GM10248 (cell line): Measurements from ENCODE around the gene BCAT1.

Source experiments
- CTCF ChIA-PET: fragments of 300-600 bp; sonication (Branson Sonifier 250); formaldehyde crosslinking; extraction: SDS; loops from one replicate; lab custom pipeline; 2021; ENCODE audit warnings: antibody characterized with exemption; lab: Yijun Ruan, JAX
- POLR2A ChIA-PET: fragments of 350-650 bp; sonication (Branson Sonifier 250); formaldehyde crosslinking; extraction: SDS; loops from one replicate; lab custom pipeline; 2020; ENCODE audit warnings: antibody characterized with exemption; lab: Yijun Ruan, JAX
- DNase-seq: peaks from one replicate; pipeline ENCODE4 v3.0.0; 2012; ENCODE audit errors: extremely low spot score
- CTCF ChIP-seq: IDR thresholded peaks from 2 replicates; pipeline ENCODE4 v1.5.1; 2012; ENCODE audit warnings: mild to moderate bottlenecking, low read depth; ENCODE audit errors: extremely low read depth, missing control alignments, control extremely low read depth

The BCAT1 gene

GRCh38 chr12:24890048-24890803, 58.7 kb downstream of the BCAT1 start:
- CTCF ChIA-PET = interaction anchor here (0.7 kb wide), 1 partner anchor 9 kb away, joined by 3 read pairs; no protein-coding TSS in a partner anchor
- POLR2A ChIA-PET = no interaction called here
- DNase-seq = no peak
- no peak for TF ChIP-seq CTCF

GRCh38 chr12:24889411-24889810, 59.5 kb downstream of the BCAT1 start:
- no peak for DNase-seq
- TF ChIP-seq CTCF = no peak
- POLR2A ChIA-PET = no interaction called here
- CTCF ChIA-PET = no interaction called here

DNA sequence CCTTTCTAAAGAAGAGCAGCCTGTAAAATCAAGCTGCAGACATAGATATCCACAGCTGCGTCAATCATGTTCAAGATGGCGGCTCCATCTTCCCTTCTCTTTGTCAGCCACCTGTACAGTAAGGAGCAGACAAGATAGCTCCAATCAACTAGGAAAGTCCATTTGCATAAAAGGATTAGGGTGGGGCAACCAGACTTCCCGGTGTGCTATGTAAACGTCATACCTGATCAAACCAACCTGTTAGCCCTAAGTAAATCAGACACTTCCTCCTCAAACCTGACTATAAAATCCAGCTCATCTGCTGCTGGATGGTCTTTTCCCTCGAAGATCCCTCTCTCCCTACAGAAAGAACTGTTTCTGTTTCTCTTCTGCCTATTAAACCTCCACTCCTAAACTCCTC, 60.1 kb downstream of the BCAT1 start:
- ChIA-PET POLR2A (no interaction called here), CTCF (interaction anchor here (1.8 kb wide), 1 partner anchor 20 kb away, joined by 5 read pairs; no protein-coding TSS in a partner anchor)
- DNase-seq = no peak
- no peak for TF ChIP-seq CTCF

DNA sequence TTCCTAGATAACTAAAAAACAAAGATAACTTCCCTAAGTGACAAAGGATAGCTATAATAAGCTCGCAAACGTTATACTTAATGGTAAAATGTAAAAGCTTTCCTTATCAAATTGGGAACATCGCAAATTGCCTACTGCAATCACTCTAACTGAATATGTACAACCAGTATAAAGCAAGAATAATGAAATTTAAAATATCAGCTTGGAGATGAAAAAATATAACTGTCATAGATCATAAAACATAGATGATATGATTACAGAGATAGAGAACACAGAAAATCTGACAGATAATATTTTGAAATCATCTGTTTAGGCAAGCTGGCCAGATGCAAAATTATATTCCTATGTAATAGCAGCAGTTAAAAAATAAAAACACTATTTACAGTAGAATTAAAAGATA, 64.0 kb downstream of the BCAT1 start:
- CTCF ChIA-PET = interaction anchor here (1.2 to 2.0 kb wide), 3 partner anchors 9 to 36 kb away, joined by 3 to 6 read pairs (median 5); no protein-coding TSS in a partner anchor
- TF ChIP-seq CTCF = no peak
- no peak for DNase-seq
- POLR2A ChIA-PET = no interaction called here

DNA sequence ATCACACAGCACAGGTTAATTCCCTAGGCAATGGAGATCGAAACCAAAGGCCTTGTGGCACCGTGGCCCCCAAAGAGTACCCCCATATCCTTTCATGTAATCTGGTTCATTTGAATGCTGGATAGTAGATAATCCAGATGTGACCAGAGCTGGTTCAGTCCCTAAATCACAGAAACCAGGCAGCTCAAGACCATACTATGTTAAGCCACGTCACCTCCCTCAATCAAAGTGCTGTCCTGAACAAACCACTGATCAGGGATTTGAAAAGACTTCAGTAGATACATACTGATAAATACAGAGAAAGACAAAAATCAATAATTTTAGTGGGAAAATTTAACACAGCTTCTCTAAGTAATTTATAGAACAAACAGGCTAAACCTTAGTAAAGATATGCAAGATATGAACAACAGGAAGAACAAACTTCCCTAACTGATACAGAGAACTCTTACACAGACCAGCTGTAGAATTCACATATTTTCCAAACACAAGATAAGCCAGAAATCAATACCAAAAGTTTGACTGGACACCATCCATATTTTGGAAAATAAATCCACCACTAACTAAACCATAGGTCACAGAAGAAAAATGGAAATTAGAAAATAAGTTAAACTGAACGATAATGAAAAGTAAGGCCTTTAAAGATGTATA, 67.1 kb downstream of the BCAT1 start:
- no peak for TF ChIP-seq CTCF
- DNase-seq = no peak
- POLR2A ChIA-PET = no interaction called here
- CTCF ChIA-PET = interaction anchor here (1.0 to 1.3 kb wide), 2 partner anchors 11 to 30 kb away, joined by 3 read pairs; no protein-coding TSS in a partner anchor

GRCh38 chr12:24881227-24881626, 67.7 kb downstream of the BCAT1 start:
- ChIA-PET CTCF (interaction anchor here (1.0 to 1.3 kb wide), 2 partner anchors 11 to 29 kb away, joined by 3 read pairs; no protein-coding TSS in a partner anchor), POLR2A (no interaction called here)
- no peak for DNase-seq
- TF ChIP-seq CTCF = no peak
